Calu3 (cell line): ENCODE data around the gene ALPK3. TPM values are rescaled to one million over a fixed set of nuclear protein-coding genes. Genes with fewer than 3 reads are reported as not detected.

Experiments
- BruUV-seq: library from RNA; stranded (reverse); fragments of 400-500 nt; replicated peaks from 2 replicates; lab custom pipeline; 2021; lab: Mats Ljungman, UMichigan
- CTCF ChIA-PET: fragments of 300-600 bp; sonication (Branson Sonifier 250); formaldehyde crosslinking; loops from one replicate; lab custom pipeline; 2022; ENCODE audit warnings: antibody characterized with exemption; lab: Charles Lee
- DNase-seq: peaks from one replicate; pipeline ENCODE4 v3.0.0; 2022
- H3K27ac Mint-ChIP-seq: one replicate; pipeline ENCODE4 v1.8.0; 2022; ENCODE audit warnings: mixed read lengths; ENCODE audit not compliant: unreplicated experiment
- H3K27me3 Mint-ChIP-seq: one replicate; pipeline ENCODE4 v1.8.0; 2022; ENCODE audit warnings: mixed read lengths; ENCODE audit not compliant: unreplicated experiment
- H3K36me3 Mint-ChIP-seq: one replicate; pipeline ENCODE4 v1.8.0; 2022; ENCODE audit warnings: mild to moderate bottlenecking, moderate library complexity, mixed read lengths; ENCODE audit not compliant: insufficient read depth, unreplicated experiment
- H3K4me1 Mint-ChIP-seq: one replicate; pipeline ENCODE4 v1.8.0; 2022; ENCODE audit warnings: mild to moderate bottlenecking, low read depth, mixed read lengths; ENCODE audit not compliant: unreplicated experiment
- H3K4me3 Mint-ChIP-seq: one replicate; pipeline ENCODE4 v1.8.0; 2022; ENCODE audit warnings: mild to moderate bottlenecking, low read depth, moderate library complexity, mixed read lengths; ENCODE audit not compliant: unreplicated experiment
- H3K9me3 Mint-ChIP-seq: one replicate; pipeline ENCODE4 v1.8.0; 2022; ENCODE audit warnings: low read depth, mixed read lengths; ENCODE audit not compliant: unreplicated experiment
- intact Hi-C: fragments of 100-400 bp; cut with micrococcal nuclease; formaldehyde crosslinking; loops from one replicate; pipeline ENCODE4 v1.10.0; 2022; ENCODE audit not compliant: unreplicated experiment
- total RNA-seq: library from RNA; stranded (reverse); gene quantifications from 2 replicates; pipeline ENCODE4 v1.2.3, GENCODE V29; 2022
- TF ChIP-seq, protein P1 (sequence below): fragments of 200-600 bp; IDR thresholded peaks from one replicate; pipeline ENCODE4 v1.8.0; 2022; ENCODE audit warnings: antibody characterized with exemption; ENCODE audit not compliant: unreplicated experiment

The ALPK3 gene
- total RNA-seq, 1 experiment from 2014 or later = 4.6 TPM

DNA sequence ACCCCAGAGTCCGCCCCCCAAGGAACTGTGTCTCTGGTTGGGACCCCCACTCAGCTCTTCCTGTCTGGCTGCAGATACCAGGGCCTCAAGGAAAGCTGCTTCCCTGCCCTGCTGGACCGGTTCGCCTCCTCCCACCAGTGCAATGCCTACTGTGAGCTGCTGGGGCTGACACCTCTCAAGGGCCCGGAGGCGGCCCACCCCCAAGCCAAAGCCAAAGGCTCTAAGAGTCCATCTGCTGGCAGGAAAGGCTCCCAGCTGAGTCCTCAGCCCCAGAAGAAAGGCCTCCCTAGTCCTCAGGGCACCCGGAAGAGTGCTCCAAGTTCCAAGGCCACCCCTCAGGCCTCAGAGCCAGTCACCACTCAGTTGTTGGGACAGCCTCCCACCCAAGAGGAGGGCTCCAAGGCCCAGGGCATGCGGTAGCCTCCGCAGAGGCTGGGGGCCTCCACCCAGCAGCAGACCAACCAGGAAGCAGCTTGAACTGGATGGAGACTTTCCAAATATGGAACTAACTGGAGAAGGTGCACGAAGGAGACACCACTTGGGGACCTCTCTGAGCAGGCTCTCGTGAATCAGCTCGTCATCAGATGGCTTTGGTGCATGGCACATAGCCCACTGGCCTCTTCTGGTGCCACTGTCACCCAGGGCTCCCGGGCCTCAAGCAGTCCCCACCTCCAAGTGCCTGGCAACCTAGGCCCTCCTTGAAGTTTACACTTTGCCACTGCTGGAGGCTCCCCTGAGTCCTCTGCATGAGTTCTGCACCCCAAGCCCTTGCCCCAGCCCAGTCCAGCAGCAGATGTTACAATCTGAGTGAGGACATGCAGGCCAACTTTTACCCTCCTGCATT, 51.1 kb downstream of the ALPK3 start:
- Mint-ChIP-seq H3K4me1 (peaks cover 8% of the 10 kb centered on the region), H3K27me3 (no peaks in the 10 kb centered on the region), H3K4me3 (no peak overlapping the region), H3K27ac (no peak overlapping the region), H3K36me3 (no peaks in the 10 kb centered on the region), H3K9me3 (no peaks in the 10 kb centered on the region)
- intact Hi-C loops = no loop called here
- BruUV-seq = no TSS peak
- no peak for DNase-seq
- TF ChIP-seq, protein P1, sequence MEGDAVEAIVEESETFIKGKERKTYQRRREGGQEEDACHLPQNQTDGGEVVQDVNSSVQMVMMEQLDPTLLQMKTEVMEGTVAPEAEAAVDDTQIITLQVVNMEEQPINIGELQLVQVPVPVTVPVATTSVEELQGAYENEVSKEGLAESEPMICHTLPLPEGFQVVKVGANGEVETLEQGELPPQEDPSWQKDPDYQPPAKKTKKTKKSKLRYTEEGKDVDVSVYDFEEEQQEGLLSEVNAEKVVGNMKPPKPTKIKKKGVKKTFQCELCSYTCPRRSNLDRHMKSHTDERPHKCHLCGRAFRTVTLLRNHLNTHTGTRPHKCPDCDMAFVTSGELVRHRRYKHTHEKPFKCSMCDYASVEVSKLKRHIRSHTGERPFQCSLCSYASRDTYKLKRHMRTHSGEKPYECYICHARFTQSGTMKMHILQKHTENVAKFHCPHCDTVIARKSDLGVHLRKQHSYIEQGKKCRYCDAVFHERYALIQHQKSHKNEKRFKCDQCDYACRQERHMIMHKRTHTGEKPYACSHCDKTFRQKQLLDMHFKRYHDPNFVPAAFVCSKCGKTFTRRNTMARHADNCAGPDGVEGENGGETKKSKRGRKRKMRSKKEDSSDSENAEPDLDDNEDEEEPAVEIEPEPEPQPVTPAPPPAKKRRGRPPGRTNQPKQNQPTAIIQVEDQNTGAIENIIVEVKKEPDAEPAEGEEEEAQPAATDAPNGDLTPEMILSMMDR = no peak
- CTCF ChIA-PET = no interaction called here

DNA sequence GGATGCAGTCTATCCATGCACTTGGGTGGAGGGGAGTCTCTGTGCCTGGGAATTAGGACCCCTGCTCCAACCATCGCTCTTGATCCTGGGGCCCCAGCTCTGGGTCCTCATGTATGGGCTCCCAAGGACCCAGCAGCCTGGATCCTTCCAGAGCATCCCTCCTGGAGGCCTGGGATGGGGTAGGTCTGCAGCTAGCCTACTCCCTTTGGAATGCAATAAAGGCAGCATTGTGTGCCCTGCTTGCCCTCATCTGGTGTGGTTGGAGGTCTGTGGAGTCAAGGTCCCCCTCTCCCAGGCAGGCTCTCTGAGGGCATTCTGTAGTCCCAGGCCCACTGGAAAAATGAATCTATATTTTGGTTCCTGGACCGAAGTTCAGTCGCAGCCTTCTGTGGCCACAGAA, 52.4 kb downstream of the ALPK3 start:
- intact Hi-C loops = no loop called here
- CTCF ChIA-PET = no interaction called here
- Mint-ChIP-seq H3K9me3 (no peaks in the 10 kb centered on the region), H3K4me3 (no peak overlapping the region), H3K4me1 (peaks cover 8% of the 10 kb centered on the region), H3K36me3 (no peaks in the 10 kb centered on the region), H3K27ac (no peak overlapping the region), H3K27me3 (no peaks in the 10 kb centered on the region)
- no TSS peak for BruUV-seq
- no peak for DNase-seq
- TF ChIP-seq, protein P1 = no peak

GRCh38 chr15:84871428-84871985, 54.4 kb downstream of the ALPK3 start:
- Mint-ChIP-seq H3K36me3 (no peaks in the 10 kb centered on the region), H3K27me3 (no peaks in the 10 kb centered on the region), H3K9me3 (no peaks in the 10 kb centered on the region), H3K27ac (no peak overlapping the region), H3K4me1 (no peaks in the 10 kb centered on the region), H3K4me3 (no peak overlapping the region)
- BruUV-seq = no TSS peak
- intact Hi-C loops = no loop called here
- no peak for DNase-seq
- TF ChIP-seq, protein P1 = no peak
- CTCF ChIA-PET = no interaction called here

DNA sequence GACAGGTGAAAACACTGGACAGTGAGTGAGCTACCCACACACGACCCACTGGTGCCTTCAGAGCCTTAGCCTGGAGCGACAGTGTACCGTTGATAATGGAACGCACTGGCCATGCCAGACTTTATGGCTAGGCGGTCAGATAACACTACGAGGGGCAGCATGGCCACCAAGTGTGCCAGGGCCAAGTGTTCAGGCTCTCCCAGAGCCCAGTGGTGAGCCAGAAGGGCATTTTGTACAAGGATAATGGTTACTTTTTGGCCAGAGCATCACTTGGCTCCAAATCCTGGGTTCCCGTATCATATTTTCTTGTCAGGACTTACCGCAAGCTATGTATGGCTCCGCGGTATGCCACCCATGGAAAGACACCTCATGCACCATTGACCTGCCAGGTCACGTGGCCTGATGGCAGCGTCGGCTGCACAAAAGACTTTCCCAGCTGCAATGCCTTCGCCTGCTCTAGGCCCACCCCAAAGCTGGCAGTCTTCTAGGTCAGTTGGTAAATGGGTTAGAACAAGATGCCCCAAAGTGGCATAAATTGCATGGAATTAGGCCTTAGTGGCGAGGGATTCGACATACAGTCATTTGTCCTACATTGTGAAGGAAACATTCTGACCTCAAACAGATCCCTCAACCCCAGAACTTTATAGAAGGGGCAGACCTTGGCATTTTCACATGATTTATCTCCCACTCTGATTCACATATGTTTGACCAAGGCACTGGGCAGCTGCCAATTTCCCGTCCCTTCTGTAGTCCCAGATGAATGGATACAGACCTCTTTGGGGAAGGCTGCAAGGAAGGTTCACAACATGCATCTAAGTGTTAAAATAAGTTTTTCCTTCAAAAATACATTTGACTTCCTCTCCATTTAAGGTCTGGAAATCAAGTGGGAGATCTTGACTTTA, 55.1 kb downstream of the ALPK3 start:
- DNase-seq = no peak
- intact Hi-C loops = no loop called here
- H3K36me3 Mint-ChIP-seq = no peaks in the 10 kb centered on the region
- no TSS peak for BruUV-seq
- no peaks in the 10 kb centered on the region for H3K27me3 Mint-ChIP-seq
- H3K9me3 Mint-ChIP-seq = no peaks in the 10 kb centered on the region
- peaks cover 7% of the 10 kb centered on the region for H3K4me1 Mint-ChIP-seq
- TF ChIP-seq, protein P1 = no peak
- no peak overlapping the region for H3K27ac Mint-ChIP-seq
- H3K4me3 Mint-ChIP-seq = no peak overlapping the region
- CTCF ChIA-PET = interaction anchor here (0.6 kb wide), 1 partner anchor 148 kb away, joined by 3 read pairs; no protein-coding TSS in a partner anchor
